Heart right ventricle (tissue), 16 donors: Measurements from ENCODE around the gene TAF4. TPM values are rescaled to one million over a fixed set of nuclear protein-coding genes. Genes with fewer than 3 reads are reported as not detected.

Source experiments
- ATAC-seq, 8 donors: fragments of 200-7000 bp; cut with Tn5 transposase; one replicate each; pipeline ENCODE4 v1.9.1; 2020; ENCODE audit warnings: mild to moderate bottlenecking in 8 of 8, moderate library complexity in 8 of 8, moderate number of reproducible peaks in 1 of 8
- DNase-seq, 2 donors: peaks; one replicate each; pipeline ENCODE4 v3.0.0-alpha.2; 2020
- H3K27ac ChIP-seq, 10 donors: fragments of 200-600 bp; sonication (generic) in 2 of 10; one replicate each; pipeline versions ENCODE4 v1.5.0 to v1.8.0; 2020 to 2022; ENCODE audit warnings: mild to moderate bottlenecking in 3 of 10
- H3K27me3 ChIP-seq, 7 donors: fragments of 200-600 bp; one replicate each; pipeline ENCODE4 v1.8.0; 2021 to 2022; ENCODE audit warnings: mild to moderate bottlenecking in 2 of 7
- H3K36me3 ChIP-seq, 9 donors: fragments of 200-600 bp; sonication (generic) in 1 of 9; one replicate each; pipeline versions ENCODE4 v1.5.0 to v1.8.0; 2020 to 2022; ENCODE audit warnings: mild to moderate bottlenecking in 2 of 9
- H3K4me1 ChIP-seq, 9 donors: fragments of 200-600 bp; sonication (generic) in 1 of 9; one replicate each; pipeline versions ENCODE4 v1.5.0 to v1.8.0; 2020 to 2022; ENCODE audit warnings: mild to moderate bottlenecking in 4 of 9
- H3K4me3 ChIP-seq, 10 donors: fragments of 200-600 bp; sonication (generic) in 2 of 10; one replicate each; pipeline versions ENCODE4 v1.5.0 to v1.8.0; 2020 to 2022; ENCODE audit warnings: mild to moderate bottlenecking in 7 of 10, moderate library complexity in 2 of 10
- H3K9me3 ChIP-seq, 11 donors: fragments of 200-600 bp in 10 of 11; sonication (generic) in 2 of 11; one replicate each; pipeline versions ENCODE4 v1.5.0 to v1.8.0; 2013 to 2022; ENCODE audit warnings: mild to moderate bottlenecking in 2 of 11, control low read depth in 1 of 11, moderate library complexity in 1 of 11
- WGBS, 2 donors: extraction: QIAGEN DNeasy Blood & Tissue Kit; methylation state at CpG; one replicate each; pipeline ENCODE4 v1.1.7; 2013; ENCODE audit warnings: inconsistent platforms in 1 of 2; 5-methylcytosine and 5-hydroxymethylcytosine counted together
- intact Hi-C, 10 donors: fragments of 100-400 bp; cut with DNase I; formaldehyde crosslinking; loops; one replicate each; pipeline versions ENCODE4 v1.11.1 to v1.14.2; 2022
- polyA plus RNA-seq, 2 donors: library from polyadenylated mRNA; stranded (reverse); fragments of 200-250 nt; gene quantifications; one replicate each; pipeline ENCODE4 v1.2.3, GENCODE V29; 2013
- total RNA-seq, 10 donors: library from RNA; stranded (reverse); fragmentation: NEBNext Ultra II Directional in 3 of 10; extraction: Animal tissue kit (Norgen Biotek cat#: 25700) in 3 of 10; gene quantifications; one replicate each; pipeline versions ENCODE4 v1.2.1 to v1.2.4, GENCODE V29; 2021 to 2023
- TF ChIP-seq, protein P1 (sequence below), 9 donors: fragments of 200-600 bp; sonication (generic) in 2 of 9; IDR thresholded peaks; one replicate each; pipeline versions ENCODE4 v1.5.0 to v1.8.0; 2021 to 2022; ENCODE audit warnings: antibody characterized with exemption in 9 of 9, mild to moderate bottlenecking in 5 of 9, moderate library complexity in 1 of 9
- donor health status: Arrhythmogenic right ventricular cardiomyopathy.
- donor health status: ischemic (EF 13 %, LVEDD 7.1; RV severe dilation, severe dysfunction).
- donor health status: healthy with polysubstance abuse.
- donor health status: DM: no; HTN: yes; CAD: no.
- donor health status: DM: no; HTN: no; CAD: no.
- donor health status: ischemic (EF 25% LVEDD 6.9; RV normal size, moderate dysfunction).
- donor health status: ischemic (EF 25% LVEDD 5.7; RV mildly dilated, moderate dysfunction).
- donor health status: healthy.
- donor health status: DM: yes; HTN: yes; CAD: no.
- donor health status: Ischemic cardiomyopathy.
- donor health status: ischemic (EF 35%, LVEDD 5.7; RV mildly dilated, moderate dysfunction).
- donor health status: nonischemic (EF 11% LVEDD 7.7; RV severe dilation, severe dysfunction).
- donor health status: DM: yes; HTN: yes; CAD: no.
- donor health status: PGD.
- donor health status: ischemic (EF 29% LVEDD 5.4; RV normal size, mild dysfunction).
- donor health status: nonischemic (EF 23%, LVEDD 6.1; RV moderate dilation, normal function).

Gene TAF4
- total and polyA plus RNA-seq, 12 donors = 3.7 to 14.8 (median 11.0) TPM

DNA sequence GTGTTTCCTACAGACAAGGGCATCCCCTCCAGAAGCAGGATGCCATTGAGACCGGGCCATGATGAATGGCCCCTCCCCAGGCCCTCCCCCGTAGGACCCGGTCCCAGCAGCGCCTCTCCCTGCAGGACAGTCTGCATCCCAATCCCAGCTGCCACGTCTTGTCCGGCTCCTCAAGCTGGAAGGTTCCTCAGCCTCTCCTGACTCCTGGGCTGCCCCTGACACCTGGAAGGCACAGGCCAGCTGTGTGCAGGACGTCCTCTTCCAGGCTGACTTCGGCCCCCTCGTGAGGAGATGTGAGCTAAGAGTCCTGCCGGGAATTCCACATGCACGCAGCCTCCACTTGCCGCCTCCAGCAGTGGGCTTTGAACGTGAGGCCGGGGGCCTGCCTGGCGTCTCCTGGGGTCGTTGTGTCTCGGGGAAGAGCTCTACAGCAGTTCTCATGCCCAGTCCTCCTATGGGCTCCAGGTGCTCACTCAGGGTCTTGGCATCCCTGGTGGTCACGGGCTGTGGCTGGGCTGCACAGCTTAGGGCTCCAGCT lies 64.4 kb downstream of the TAF4 start:
- peaks cover 0 to 100% (median 60%) of the 10 kb centered on the region in 9 donors for H3K36me3 ChIP-seq
- TF ChIP-seq, protein P1, sequence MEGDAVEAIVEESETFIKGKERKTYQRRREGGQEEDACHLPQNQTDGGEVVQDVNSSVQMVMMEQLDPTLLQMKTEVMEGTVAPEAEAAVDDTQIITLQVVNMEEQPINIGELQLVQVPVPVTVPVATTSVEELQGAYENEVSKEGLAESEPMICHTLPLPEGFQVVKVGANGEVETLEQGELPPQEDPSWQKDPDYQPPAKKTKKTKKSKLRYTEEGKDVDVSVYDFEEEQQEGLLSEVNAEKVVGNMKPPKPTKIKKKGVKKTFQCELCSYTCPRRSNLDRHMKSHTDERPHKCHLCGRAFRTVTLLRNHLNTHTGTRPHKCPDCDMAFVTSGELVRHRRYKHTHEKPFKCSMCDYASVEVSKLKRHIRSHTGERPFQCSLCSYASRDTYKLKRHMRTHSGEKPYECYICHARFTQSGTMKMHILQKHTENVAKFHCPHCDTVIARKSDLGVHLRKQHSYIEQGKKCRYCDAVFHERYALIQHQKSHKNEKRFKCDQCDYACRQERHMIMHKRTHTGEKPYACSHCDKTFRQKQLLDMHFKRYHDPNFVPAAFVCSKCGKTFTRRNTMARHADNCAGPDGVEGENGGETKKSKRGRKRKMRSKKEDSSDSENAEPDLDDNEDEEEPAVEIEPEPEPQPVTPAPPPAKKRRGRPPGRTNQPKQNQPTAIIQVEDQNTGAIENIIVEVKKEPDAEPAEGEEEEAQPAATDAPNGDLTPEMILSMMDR (IDR thresholded peaks at IDR 0.05) = no peak
- peaks cover 0 to 9% (median 3%) of the 10 kb centered on the region in 9 donors for H3K4me1 ChIP-seq
- peak in 1 of 8 donors; percentile 10 for ATAC-seq
- intact Hi-C loops = no loop called here
- no peak overlapping the region for H3K27ac ChIP-seq
- 88 to 92% methylated on average over 18 of the region's 18 CpGs for WGBS, 2 donors
- no peak overlapping the region for H3K4me3 ChIP-seq
- H3K9me3 ChIP-seq = no peaks in the 10 kb centered on the region
- DNase-seq = no peak
- H3K27me3 ChIP-seq = no peaks in the 10 kb centered on the region

DNA sequence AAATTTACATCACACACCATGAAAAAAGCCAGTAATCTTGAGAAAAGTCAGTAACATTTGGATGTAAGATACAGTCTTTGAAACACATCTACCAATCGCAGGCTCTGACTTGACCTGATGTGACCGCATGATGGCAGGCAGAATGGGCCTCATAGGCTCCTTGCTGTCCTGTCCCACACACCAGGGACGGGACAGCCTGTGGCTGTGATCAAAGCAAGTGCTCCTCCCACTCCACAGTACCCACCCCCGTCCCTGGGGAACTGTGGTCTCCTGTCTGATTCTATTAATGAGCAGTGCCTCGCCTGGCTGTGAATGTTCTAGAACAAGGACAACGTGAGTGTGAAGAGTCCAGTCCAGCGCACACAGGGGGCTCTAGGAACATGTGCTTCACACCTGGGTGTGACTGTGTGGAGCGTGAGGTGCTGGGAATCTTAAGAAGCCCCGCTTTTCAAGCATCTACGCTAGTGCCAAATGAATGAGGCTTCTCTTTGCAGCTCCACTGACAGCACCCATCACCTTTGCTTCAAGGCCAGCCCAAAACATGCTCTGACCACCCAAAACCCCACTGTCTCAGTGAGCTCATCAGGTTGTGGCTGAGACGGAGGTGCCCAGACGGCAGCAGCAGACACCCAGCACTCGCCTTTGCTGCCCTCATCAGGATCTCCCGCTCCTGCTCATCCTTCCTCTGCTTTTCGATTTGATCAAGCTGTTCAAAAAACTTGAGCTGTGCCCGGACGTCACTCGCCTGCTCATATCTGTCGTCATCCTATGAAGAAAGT lies 67.1 kb downstream of the TAF4 start:
- Histone ChIP-seq H3K27me3 (no peaks in the 10 kb centered on the region), H3K9me3 (no peaks in the 10 kb centered on the region), H3K27ac (no peak overlapping the region), H3K36me3 (peaks cover 0 to 100% (median 63%) of the 10 kb centered on the region in 9 donors), H3K4me1 (no peaks in the 10 kb centered on the region), H3K4me3 (no peak overlapping the region)
- TF ChIP-seq, protein P1 (IDR thresholded peaks at IDR 0.05) = no peak
- WGBS, 2 donors = 92% methylated on average over 19 of the region's 19 CpGs
- peak in 1 of 8 donors; percentile 20 for ATAC-seq
- no peak for DNase-seq
- intact Hi-C loops = no loop called here

DNA sequence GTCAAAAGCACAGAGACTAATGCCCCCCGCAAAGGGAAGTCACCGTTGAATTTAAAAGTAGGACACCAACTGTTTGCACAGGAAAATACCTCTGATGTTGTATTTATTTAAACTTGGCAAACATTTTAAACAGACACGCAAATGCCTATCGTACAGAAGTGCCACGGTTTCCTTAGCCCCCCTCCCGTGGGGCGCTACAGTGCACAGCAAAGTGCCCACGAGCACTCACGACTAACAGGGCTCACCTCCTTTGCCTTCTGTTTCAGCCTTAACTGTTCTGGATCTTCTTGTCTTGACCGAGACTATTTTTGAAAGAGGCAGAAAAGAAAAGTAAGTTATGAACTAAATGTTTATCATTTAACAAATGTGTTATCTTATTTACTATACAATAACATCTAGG lies 67.8 kb downstream of the TAF4 start:
- TF ChIP-seq, protein P1 (IDR thresholded peaks at IDR 0.05) = no peak
- ATAC-seq (no peak), DNase-seq (no peak)
- H3K36me3 ChIP-seq = peaks cover 0 to 100% (median 60%) of the 10 kb centered on the region in 9 donors
- no peaks in the 10 kb centered on the region for H3K4me1 ChIP-seq
- H3K4me3 ChIP-seq = no peak overlapping the region
- no peaks in the 10 kb centered on the region for H3K27me3 ChIP-seq
- WGBS, 2 donors = 93 to 94% methylated on average over 10 of the region's 10 CpGs
- no peak overlapping the region for H3K27ac ChIP-seq
- intact Hi-C loops = no loop called here
- peaks cover 0 to under 1% (median 0%) of the 10 kb centered on the region in 11 donors for H3K9me3 ChIP-seq

DNA sequence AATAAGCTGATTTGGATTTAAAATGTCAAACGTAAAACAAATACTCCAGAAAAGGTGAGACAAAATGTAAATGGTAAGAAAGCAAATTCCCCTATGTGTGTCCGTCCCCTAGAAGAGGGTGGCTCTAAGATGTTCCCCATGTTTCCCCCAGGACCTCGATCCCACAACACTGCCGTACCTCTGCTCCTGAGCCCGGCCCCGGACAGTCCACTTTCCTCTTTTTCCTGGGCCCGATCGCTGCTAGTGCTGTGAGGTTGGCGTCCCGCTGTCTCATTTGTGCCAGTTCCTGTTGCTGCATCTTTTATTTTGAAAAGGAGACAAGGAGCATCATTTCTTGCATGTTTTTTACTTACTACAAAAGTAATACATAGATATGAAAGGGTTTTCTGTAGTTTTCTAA lies 68.3 kb downstream of the TAF4 start:
- DNase-seq (no peak), ATAC-seq (no peak)
- TF ChIP-seq, protein P1 (IDR thresholded peaks at IDR 0.05) = no peak
- H3K4me1 ChIP-seq = no peaks in the 10 kb centered on the region
- intact Hi-C loops = no loop called here
- H3K4me3 ChIP-seq = no peak overlapping the region
- peaks cover 0 to 100% (median 60%) of the 10 kb centered on the region in 9 donors for H3K36me3 ChIP-seq
- H3K27ac ChIP-seq = no peak overlapping the region
- peaks cover 0 to 5% (median 0%) of the 10 kb centered on the region in 11 donors for H3K9me3 ChIP-seq
- no peaks in the 10 kb centered on the region for H3K27me3 ChIP-seq
- 82 to 92% methylated on average over 10 of the region's 10 CpGs for WGBS, 2 donors
